Lower lobe of right lung (tissue), 2 donors: ENCODE measurements around the gene CHD5. TPM values are rescaled to one million over a fixed set of nuclear protein-coding genes. Genes with fewer than 3 reads are reported as not detected.
A peak's percentile ranks its signal among the peaks of the same experiment; 100 is the strongest.

Experiments
- ATAC-seq, 2 donors: fragments of 200-7000 bp; cut with Tn5 transposase; one replicate each; pipeline ENCODE4 v1.9.1; 2020 to 2022; ENCODE audit warnings: mild to moderate bottlenecking in 2 of 2, moderate library complexity in 2 of 2
- DNase-seq: peaks from one replicate; pipeline ENCODE4 v3.0.0-alpha.2; 2020
- H3K27ac ChIP-seq: fragments of 200-600 bp; one replicate; pipeline ENCODE4 v1.8.0; 2022
- H3K27me3 ChIP-seq: fragments of 200-600 bp; one replicate; pipeline ENCODE4 v1.8.0; 2022; ENCODE audit warnings: low read depth
- H3K36me3 ChIP-seq: fragments of 200-600 bp; one replicate; pipeline ENCODE4 v1.8.0; 2022; ENCODE audit warnings: mild to moderate bottlenecking
- H3K4me1 ChIP-seq: fragments of 200-600 bp; one replicate; pipeline ENCODE4 v1.8.0; 2022
- H3K4me3 ChIP-seq: fragments of 200-600 bp; one replicate; pipeline ENCODE4 v1.8.0; 2022; ENCODE audit warnings: mild to moderate bottlenecking
- H3K9me3 ChIP-seq: fragments of 200-600 bp; one replicate; pipeline ENCODE4 v1.8.0; 2022
- CTCF ChIP-seq: fragments of 200-600 bp; IDR thresholded peaks from one replicate; pipeline ENCODE4 v1.8.0; 2022; ENCODE audit warnings: antibody characterized with exemption, mild to moderate bottlenecking
- intact Hi-C: fragments of 100-400 bp; cut with DNase I; formaldehyde crosslinking; loops from one replicate; pipeline ENCODE4 v1.11.0; 2022
- total RNA-seq: library from RNA; stranded (reverse); fragmentation: NEBNext Ultra II Directional; extraction: Animal tissue kit (Norgen Biotek cat#: 25700); gene quantifications from one replicate; pipeline ENCODE4 v1.2.1, GENCODE V29; 2021
- donor health status: DM: no; HTN: yes; CAD: no; lungs with severe emphysema.

CHD5 gene
- total RNA-seq, 1 donor from 2014 or later, result 0.56 TPM

- H3K27me3 ChIP-seq, result no peaks in the 10 kb centered on the region
- peaks cover 42% of the 10 kb centered on the region for H3K36me3 ChIP-seq
- no peaks in the 10 kb centered on the region for H3K4me1 ChIP-seq
- no peak overlapping the region for H3K27ac ChIP-seq
- intact Hi-C loops, result no loop called here
- H3K4me3 ChIP-seq, result no peak overlapping the region
- ATAC-seq, result no peak
- peak; percentile 36 for DNase-seq
- no peak for TF ChIP-seq CTCF
- H3K9me3 ChIP-seq, result no peaks in the 10 kb centered on the region
Measured at GRCh38 chr1:6094801-6095505, 85.2 kb downstream of the CHD5 start.

GRCh38 chr1:6094246-6094645, 85.9 kb downstream of the CHD5 start:
- ATAC-seq (no peak), DNase-seq (peak; percentile 37)
- Histone ChIP-seq H3K4me1 (no peaks in the 10 kb centered on the region), H3K4me3 (no peak overlapping the region), H3K36me3 (peaks cover 42% of the 10 kb centered on the region), H3K9me3 (no peaks in the 10 kb centered on the region), H3K27me3 (no peaks in the 10 kb centered on the region), H3K27ac (no peak overlapping the region)
- intact Hi-C loops, result no loop called here
- no peak for TF ChIP-seq CTCF

GRCh38 chr1:6093611-6094010, 86.5 kb downstream of the CHD5 start:
- TF ChIP-seq CTCF, result no peak
- H3K4me1 ChIP-seq, result no peaks in the 10 kb centered on the region
- ATAC-seq (no peak), DNase-seq (peak; percentile 25)
- H3K4me3 ChIP-seq, result no peak overlapping the region
- H3K36me3 ChIP-seq, result peaks cover 38% of the 10 kb centered on the region
- no peak overlapping the region for H3K27ac ChIP-seq
- intact Hi-C loops, result no loop called here
- no peaks in the 10 kb centered on the region for H3K9me3 ChIP-seq
- no peaks in the 10 kb centered on the region for H3K27me3 ChIP-seq

GRCh38 chr1:6093071-6093470, 87.0 kb downstream of the CHD5 start:
- no peaks in the 10 kb centered on the region for H3K9me3 ChIP-seq
- H3K4me1 ChIP-seq, result no peaks in the 10 kb centered on the region
- intact Hi-C loops, result no loop called here
- TF ChIP-seq CTCF, result no peak
- no peaks in the 10 kb centered on the region for H3K27me3 ChIP-seq
- H3K36me3 ChIP-seq, result peaks cover 37% of the 10 kb centered on the region
- no peak overlapping the region for H3K4me3 ChIP-seq
- DNase-seq (peak; percentile 14), ATAC-seq (no peak)
- H3K27ac ChIP-seq, result no peak overlapping the region

- Histone ChIP-seq H3K36me3 (peaks cover 41% of the 10 kb centered on the region), H3K9me3 (no peaks in the 10 kb centered on the region), H3K27me3 (no peaks in the 10 kb centered on the region), H3K4me1 (no peaks in the 10 kb centered on the region), H3K27ac (no peak overlapping the region), H3K4me3 (no peak overlapping the region)
- no peak for TF ChIP-seq CTCF
- DNase-seq (peak; percentile 28), ATAC-seq (no peak)
- intact Hi-C loops, result no loop called here
Measured at GRCh38 chr1:6092211-6092610, 87.9 kb downstream of the CHD5 start.
